SW 1271 (cell line): ENCODE measurements around the gene CDC42BPG.

Experiments
- DNase-seq, 2 experiments: peaks; one replicate each; lab custom pipeline; 2025; lab: John Stamatoyannopoulos, UW

Gene CDC42BPG

DNA sequence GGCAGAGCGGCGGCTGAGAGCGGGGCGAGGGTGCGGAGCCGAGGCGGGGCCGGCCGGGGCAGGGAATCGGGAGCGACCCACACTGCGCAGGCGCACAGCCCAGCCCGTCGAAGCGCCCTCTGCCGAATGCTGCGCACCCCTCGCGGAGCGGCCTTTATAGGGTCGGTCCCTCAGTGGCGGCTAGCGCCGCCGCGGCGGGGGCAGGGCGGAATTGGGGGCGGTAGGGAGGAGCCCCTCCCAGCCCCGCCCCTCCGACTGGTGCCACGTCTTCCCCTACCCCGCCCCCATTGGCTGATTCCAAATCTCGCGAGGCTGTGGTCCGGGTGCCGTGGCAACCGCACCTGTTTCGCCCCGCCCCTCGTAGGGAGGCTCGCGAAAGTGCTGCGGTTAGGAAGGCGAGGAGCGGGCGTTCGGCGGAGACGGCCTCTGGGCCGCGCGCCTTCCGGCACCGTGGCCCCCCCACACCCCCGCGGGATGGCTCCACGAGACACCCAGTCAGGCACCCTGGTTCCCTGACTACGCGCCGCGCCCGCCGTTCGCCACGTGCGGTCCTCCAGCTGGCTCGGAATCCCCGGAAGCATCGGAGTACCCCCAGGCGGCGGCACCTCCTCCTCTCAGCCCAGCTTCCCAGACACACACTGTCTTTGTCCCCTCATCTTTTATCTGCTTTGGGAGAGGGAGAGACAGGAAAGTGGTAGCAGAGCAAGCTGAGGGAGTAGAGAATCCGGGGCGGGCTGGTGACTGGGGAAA is 34.2 kb upstream of the CDC42BPG start, which contains the start of gene EHD1:
Gene EHD1, minus strand, starts transcription at position 128 of the 750 bp plus-strand sequence. CDS start 157 bp downstream, outside the sequence.
- peak; percentile 90 to 95 for DNase-seq

DNA sequence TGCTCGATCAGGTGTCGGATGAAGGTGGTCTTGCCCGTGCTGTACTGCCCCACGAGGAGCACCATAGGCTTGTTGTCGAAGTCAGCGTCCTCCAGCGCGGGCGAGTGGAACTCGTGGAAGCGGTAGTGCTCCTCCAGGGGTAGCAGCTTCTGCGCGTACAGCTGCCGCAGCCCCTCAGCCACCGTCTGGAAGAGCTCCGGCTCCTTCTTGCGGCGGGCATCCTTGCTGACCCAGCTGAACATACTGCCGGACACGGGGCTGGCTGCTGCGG is 33.7 kb upstream of the CDC42BPG start:
- DNase-seq = peak in 1 of 2 experiments; percentile 52

DNA sequence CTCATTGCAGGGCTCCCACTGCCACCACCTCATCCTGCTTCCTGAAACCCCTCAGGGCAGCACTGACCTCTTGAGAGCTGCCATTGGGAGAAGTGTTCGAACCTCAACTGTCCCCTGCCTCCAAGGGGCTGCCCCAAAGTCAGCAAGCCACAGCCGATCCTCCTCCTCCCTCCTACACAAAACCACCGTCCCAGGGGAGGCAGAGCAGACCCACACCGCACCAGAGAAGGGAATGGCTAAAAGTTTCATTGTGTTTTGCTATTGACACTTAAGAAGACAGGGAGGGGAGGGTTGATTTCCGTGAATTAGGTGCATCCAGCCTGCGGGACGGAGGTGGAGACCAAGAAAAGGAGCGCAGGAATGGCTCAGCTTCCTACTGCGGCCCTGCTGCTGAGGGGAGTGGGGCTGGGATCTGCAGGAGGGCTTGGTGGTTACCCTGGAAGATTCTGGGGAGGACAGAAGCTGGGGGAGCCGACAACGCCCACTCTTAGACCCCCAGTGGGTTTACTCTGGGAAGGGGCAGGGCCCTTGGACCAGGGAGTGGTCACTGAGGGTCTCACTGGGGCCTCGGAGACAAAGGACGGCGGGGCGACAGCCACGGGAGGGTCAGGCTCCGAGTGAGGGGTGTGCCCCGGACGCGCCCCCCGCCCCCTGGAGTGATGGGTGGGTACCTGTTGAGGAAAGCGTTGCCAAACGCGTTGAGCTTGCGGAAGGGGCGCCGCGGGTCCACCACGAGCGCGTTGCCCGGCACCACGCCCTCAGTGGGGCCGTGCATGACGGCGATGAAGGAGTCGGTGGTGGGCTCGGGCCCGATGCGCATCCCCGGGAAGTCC is 33.2 kb upstream of the CDC42BPG start:
- no peak for DNase-seq

DNA sequence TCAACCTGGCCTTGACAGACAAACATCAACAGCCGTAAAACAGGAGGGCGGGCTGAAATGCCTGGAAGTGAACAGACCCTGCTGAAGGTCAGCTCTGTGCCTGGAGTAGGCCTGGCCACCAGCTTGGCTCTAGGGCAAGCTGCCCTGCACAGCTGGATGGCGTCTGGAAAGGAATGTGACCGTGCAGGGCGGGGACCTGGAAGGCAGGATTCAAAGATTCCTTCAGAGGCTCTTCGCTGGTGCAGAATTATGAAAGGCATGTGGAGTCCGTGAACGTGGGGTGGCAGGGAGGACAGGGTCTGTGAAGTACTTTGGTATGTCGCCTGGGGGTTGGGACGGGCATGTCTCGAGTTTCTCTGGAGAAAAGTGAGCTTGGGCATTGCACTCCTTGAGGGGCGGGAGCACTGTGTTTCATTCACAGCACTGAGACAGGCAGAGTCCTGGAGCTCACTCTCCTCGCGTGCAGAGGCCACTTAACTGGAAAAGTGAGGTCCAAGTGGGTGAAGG is 32.4 kb upstream of the CDC42BPG start:
- DNase-seq = peak in 1 of 2 experiments; percentile 67

DNA sequence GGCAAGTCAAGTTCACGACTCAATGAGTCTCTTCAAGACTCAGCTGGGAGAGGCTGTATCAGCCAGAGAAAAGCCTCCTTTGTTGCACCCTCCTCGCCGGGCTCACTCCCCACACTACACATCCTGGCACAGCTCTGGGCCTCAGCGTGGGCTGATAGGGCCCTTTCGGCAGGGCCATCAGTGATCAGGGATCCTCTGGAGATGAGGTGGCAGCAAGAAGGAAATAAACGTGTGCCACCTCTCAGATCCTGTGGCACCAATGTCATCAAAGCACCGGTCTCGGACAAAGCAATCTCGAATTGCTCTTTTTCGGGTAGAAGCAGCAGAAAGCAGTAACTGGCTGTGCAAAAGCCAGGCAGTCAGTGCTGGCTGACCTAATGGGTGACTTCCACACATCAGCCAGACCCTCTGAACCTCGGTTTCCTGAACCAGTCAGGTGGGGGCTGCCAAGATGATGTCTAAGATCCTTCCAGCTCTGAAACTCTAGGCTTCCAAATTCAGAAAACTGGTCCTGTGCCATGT is 31.8 kb upstream of the CDC42BPG start:
- DNase-seq = no peak

DNA sequence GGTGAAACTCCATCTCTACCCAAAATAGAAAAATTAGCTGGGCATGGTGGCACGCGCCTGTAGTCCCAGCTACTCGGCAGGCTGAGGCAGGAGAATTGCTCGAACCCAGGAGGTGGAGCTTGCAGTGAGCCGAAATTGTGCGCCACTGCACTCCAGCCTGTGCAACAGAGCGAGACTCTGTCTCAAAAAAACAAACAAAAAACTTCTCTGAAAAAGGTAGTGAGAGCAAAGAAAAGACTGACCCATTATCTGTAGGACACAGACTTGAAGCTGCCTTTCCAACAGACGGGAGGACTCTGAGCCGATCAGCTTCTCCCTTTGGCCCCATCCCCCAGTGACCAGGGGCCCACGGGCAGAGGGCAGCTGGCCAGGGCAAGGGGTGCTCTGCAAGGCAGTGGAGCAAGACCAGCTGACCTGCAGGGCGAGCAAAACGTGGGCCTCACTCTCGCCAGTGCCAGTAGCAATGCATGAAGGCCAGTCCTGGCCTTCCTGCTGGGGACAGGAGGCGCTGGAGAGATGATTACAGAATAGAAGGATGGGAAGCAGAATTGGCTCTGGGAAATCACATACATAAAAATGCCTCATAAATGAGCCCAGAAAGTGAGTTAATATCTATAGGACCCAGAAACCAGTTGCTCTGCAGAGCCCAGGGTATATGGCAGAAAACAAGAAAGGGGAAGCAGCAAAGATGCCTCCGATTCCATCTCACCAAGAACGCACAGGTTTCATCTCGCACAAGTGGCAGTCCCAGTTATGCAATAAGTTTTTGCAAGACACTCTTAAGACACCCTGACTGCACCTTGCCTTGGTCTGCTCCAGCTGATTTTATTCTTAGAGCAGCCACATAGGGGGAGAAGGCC is 31.1 kb upstream of the CDC42BPG start:
- DNase-seq = no peak

DNA sequence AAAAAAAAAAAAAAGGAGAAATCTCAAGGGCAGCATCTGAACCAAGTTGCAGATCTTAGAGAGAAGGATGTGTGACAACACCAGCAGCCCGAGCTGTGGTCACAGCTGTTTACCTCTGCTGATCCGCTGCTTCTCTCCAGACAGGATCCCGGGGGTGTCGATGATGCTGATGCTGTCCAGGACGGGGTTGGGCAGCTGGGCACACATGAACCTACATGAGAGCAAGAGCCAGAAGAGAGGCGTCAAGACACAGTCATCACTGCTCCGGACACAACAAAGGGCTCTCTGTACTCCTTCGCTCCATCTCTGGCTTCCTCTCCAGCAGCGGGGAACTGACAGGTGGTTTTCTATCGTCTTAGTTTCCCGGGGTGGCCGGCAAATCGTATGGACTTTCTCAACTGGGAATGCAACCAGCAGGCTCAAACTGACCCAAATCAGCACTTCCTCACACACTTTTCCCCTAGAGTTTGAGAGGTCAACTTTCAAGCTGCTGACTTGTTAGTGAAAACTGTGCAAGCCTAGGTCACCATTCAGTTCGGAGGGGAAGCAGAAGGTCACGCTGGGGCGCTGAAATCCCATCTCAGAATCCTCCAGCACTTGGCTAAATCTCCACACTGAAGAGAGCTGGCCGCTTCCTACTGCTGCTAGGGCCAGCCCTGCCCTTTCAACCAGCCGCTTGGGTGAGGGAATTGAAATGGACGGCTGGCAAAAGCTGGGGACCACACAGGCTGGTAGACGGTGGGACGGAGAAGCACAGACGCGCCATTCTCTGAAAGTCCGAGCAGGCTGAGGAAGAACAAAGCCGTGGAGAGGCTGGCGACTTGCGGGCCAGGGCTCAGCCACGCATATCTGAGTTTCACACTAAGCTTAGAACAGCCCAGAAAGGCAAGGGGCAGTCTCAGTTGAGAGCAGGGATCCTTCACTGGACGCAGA is 30.1 kb upstream of the CDC42BPG start:
- no peak for DNase-seq

DNA sequence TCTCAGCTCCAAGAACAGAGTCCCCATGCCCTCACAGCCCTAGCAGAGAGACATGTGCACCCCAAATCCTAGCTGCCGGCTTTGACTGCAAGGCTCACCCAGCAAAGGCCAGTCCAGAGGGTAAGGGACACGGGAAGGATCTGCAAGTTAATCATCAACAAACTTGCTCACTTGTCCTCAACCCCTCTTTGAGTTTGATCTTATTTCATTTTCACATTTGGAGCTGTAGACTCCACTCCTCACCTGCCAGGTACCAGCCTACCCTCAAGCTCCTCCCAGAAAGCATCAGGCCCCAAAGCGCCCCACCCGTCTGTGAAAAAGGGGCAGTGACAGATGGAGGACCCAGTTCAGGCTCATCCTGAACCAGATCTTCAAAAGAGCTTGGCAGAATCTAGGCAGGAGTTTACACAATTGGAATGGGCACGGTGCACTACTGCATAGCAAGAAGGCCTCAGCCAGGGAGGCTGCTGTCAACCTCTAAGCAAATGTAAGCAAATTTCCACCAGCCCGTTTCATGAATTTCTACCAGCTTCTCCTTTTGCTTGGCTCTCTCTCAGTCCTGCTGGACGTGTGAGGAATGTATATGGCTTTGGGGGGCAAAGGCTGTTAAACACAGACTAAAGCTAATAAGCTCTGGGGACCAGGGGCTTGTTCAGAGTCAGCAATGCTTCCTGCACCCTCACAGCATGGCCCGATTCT is 28.5 kb upstream of the CDC42BPG start:
- DNase-seq = no peak

DNA sequence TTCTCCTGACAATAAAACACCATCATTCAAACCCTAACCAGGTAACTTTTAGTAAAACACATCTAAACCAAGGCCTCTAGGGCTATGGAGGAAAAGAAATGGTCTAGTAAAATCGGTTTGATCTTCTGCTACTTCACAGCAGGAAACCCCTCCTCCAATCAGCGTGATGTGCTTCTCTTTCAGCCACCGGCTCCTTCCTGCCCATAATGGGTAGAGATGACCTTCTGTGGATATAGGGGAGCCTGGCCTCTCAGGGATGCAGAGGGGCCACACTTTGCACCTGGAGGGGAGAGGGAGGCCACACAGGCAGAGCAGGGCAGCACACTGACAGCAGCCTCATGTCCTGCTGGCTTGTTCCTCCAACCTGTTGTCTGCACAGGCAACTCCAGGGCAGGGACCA is 27.0 kb upstream of the CDC42BPG start:
- DNase-seq = no peak

DNA sequence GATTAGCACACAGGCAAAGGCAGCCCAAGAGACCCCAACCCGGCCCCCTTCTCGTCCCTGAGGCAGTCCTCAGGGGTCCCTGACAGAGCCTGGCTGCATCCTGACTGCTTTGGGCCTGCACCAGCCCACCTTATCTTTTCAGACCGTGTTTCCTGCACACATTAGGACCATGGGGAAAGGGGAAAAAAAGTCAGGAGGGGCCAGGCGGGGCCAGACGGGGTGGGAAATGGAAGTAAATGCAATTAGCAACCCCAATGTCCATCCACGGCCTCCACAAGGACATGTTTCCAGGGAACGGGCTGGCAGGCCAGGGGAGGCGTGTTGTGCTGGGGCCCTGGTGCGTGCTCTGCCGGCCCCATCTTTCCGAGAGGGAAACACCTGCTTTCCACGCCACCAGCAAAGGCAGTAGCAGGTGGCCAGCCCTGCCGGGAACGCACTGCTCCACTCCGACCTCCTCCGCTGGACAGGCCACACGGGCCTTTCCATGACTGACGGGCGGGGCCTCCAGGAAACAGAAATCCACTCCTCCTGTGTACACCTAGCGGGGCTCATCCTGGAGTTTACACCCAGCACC is 26.5 kb upstream of the CDC42BPG start:
- no peak for DNase-seq

DNA sequence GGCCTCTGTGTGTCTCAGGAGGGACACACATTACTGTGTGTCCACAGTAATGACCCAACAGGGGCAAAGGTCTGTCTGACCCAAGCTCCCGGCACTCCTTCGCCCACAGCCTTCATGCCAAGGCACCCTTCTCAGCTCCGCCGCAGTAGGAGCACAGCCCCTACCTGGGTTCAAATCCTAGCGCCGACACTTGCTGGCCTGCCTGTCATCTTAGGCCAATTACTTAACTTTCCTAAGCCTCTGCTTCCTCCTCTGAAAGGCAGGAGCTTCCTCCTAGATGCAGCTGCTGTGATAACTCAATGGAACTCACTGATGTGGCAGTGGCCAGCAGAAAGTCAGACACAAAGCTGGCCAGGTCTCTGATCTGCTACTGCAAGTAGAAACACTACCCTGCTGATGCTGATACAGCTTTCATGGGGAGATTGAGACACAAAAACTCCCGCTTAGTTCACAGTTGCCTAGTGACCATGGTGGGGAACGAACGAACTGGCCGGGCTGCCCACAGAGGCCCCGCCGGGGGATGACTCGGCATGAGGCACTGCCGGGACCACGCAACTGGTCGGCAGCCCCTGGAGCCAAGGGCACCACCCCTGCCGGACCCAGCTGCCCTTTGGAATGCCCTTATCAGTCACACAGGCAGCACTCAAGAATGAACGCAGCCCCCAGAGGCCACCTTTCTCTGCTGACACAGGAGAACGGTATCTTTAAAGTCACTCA is 25.9 kb upstream of the CDC42BPG start:
- peak in 1 of 2 experiments; percentile 21 for DNase-seq

DNA sequence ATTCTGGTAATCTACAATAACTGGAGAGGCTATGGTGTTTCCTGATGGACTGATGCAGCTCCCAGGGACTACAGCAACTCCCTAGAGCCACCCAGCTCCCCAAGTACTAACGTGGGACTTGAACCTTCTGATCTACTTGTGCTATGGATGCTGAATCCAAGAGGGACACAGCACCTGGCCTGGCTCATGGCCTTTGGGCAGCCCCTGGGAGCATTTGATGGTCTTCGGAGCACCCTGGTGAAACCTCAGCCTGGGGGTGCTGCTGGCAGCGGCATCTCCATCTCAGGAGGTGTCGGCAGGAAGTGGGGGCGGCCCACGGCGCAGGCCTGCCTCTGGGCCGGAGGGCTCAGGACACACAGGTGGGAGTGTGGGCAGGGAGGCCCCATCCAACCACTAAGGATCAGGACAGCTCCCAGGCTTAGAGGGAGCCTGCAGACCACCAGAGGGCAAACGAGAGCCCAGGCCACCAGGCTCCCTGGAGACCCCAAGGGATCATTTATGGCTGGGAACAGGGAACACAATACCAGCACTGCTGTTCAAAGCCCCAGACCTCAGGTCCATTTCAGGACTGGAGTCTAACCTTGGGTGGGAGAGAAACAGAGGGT is 25.2 kb upstream of the CDC42BPG start:
- DNase-seq = no peak

DNA sequence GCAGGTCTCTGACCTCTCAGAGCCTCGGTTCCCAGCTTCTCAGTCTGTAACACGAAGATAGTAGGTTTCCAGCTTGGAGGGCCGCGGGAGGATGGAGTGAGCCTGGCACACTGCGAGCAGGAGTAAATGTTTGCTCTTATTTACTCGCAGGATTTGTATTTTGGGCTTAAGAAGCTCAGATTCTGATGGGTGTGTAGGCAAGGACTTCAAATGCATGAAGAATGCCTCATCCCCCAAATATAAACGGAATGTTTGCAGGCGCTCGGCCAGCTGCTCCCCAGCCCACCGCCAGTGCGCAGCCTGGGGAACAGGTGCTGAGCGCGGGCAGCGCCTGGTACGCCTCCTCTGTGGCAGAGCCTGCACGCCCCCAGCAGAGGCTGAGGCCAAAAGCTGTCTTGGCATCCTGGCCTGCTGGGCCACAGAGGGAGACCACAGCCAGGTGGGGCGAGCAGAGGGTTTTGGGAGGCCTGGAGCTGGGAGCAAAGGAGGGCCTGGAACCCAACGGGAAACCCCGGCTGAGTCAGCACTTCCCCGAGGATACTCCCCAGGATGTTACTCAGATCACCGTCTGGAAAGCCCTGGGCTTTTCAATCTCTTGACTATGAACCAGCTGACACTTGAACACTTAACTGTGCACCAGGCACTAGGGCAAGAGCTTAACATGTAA is 24.6 kb upstream of the CDC42BPG start:
- DNase-seq = peak; percentile 39 to 75

DNA sequence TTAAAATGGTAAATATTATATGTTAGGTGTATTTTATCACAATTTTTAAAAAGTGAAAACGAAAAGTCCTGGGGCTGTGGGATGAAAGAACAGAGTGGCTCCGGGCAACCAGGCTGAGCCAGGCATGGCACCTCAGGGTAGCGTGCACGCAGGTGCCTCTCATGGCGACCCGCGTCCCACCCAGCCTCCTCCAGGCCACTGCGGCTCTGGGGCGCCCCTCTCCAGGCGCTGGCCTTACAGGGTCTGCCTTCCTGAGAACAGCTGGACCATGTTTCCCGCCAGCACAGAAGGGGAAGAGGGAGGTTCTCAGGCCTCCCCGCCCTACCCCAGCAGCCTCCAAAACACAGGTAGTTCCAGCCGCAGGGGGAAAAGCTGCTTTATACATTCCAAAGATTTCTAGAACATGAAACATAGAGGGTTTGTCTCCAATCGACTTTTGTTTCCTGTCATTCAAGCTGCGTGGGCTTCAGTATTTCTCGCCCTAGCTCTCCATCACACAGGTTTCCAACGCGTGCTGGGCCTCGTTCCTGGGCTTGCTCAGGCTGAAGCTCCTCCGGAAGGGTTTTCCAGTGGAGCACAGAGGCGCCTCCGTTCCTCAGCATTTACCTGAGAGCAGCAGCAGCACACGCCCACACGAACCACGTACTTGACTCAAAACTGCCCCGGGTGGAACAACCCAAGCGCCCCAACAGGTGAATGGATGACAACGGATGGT is 23.5 kb upstream of the CDC42BPG start:
- no peak for DNase-seq

DNA sequence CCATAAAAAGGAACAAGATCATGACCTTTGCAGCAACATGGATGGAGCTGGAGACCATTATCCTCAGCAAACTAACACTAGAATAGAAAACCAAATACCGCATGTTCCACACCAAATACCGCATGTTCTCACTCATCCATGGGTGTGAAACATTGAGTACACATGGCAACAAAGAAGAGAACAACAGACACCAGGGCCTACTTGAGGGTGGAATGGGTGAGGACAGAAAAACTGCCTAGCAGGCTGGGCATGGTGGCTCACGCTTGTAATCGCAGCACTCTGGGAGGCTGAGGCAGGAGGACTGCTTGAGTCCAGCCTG is 21.7 kb upstream of the CDC42BPG start:
- DNase-seq = no peak

DNA sequence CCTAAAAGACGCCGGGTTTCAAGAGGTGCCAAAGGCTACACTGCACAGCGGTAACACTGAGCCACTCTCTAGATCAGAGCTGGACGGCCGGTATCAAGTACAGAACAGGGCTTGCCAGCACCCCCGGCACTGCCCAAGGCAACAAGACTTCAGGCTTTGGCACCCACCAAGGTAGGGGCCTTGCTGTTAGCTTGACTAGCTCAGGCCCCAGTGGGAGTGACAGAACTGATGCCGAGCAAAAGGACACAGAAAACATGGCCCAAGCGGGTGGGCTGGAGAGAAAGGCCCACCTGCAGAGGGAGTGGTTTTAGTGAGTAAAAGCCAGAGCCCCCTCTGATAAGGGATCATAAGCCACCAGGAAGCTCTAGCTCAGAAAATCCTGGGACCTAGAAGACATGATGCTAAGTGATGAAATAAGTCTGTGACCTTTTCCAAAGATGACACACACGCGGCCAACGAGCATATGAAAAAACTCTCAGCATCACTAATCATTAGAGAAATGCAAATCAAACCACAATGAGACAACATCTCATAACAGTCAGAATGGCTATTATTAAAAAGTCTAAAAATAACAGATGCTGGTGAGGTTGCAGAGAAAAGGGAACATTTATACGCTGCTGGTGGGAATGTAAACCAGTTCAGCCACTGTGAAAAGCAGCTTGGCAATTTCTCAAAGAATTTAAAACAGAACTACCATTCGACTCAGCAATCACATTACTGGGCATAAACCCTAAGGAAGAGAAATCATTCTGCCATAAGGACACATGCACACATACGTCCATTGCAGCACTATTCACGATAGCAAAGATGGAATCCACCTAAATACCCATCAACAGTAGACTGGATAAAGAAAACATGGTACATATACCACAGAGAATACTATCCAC is 21.1 kb upstream of the CDC42BPG start:
- DNase-seq = no peak
